ENCODE results near the gene COL5A1.

COL5A1 gene

DNA sequence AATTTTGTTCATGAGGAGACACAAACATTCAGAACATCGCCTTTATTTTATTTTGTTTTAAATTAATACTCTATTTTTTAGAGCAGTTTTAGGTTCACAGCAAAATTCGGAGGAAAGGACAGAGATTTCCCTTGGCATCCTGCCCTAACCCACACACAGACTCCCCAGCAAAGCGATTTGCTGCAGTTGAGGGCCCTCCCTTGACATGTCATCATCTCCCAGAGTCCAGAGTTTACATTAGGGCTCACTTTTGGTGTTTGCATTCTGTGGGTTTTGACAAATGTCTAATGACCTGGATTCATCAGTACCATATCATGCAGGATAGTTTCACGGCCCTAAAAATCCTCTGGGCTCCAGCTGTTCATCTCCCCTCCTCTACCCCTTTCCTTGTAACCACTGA, 33.6 kb upstream of the COL5A1 start:
- no peak for FAIRE-seq

- FAIRE-seq: no peak
Measured at GRCh38 chr9:134611046-134611445, 30.6 kb upstream of the COL5A1 start.

GRCh38 chr9:134612309-134612708, 29.3 kb upstream of the COL5A1 start:
- FAIRE-seq: no peak

- no peak for FAIRE-seq
Measured at GRCh38 chr9:134612715-134613114, 28.9 kb upstream of the COL5A1 start.

GRCh38 chr9:134614256-134614655, 27.3 kb upstream of the COL5A1 start:
- FAIRE-seq: no peak

- no peak for FAIRE-seq
Measured at GRCh38 chr9:134616341-134616740, 25.3 kb upstream of the COL5A1 start.

GRCh38 chr9:134617246-134617645, 24.4 kb upstream of the COL5A1 start:
- no peak for FAIRE-seq

GRCh38 chr9:134617836-134618162, 23.8 kb upstream of the COL5A1 start:
- no peak for FAIRE-seq

- FAIRE-seq: no peak
Measured at GRCh38 chr9:134618163-134618832, 23.3 kb upstream of the COL5A1 start.

GRCh38 chr9:134618833-134619447, 22.7 kb upstream of the COL5A1 start:
- no peak for FAIRE-seq

GRCh38 chr9:134619448-134619982, 22.1 kb upstream of the COL5A1 start:
- FAIRE-seq: no peak

DNA sequence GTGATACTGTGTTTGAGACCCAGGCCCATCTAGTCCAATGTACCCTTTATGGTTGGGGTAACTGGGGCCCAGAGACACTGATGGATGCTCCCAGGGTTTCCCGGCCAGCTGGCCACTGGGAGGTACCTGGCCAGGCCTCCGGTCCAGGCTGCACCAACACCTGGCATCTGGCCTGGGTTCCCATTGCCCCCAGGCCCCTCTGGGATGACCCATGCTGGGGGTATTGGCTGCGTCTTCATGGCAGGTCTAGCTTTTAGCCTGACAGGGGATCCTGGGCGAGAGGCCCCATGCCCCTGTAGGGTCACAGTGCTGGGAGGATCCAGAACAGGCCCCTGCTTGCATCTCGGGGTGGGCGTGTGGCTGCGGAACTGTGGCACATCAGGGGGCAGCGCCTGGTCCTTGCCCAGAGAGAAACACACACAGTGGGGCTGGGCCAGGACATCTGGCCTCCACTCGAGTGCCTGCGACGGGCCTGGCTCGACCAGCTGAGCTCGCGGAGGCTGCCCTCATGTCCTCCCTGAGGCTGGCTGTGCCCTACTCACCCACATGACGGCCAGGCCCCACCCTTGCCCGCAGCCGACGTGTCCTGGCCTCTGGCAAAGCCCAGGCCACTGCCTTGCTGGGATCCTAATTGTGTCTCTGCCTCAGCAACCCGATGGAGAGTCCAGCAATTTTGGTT, 21.5 kb upstream of the COL5A1 start:
- FAIRE-seq: no peak

- no peak for FAIRE-seq
Measured at GRCh38 chr9:134620751-134621557, 20.6 kb upstream of the COL5A1 start.

GRCh38 chr9:134621558-134622110, 20.0 kb upstream of the COL5A1 start:
- FAIRE-seq: no peak

DNA sequence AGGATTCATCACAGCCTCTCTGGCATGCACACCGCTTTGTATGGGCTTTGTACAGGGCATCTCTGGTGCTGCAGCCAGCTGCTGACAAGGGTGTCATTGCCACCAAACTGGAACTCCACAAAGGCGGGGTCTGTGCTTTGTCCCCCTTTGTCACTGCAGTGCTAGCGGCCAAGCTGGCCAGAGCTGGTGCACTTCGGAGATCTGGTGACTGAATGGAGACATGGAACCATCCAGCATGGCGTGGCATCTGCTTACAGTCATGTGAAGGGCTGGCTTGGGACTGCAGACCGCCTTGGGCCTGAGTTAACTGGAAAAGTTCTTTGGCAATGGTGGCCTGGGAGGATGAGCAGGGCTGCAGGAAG, 18.7 kb upstream of the COL5A1 start:
- no peak for FAIRE-seq

- FAIRE-seq: no peak
Measured at GRCh38 chr9:134623258-134624066, 18.1 kb upstream of the COL5A1 start.

GRCh38 chr9:134624137-134624591, 17.4 kb upstream of the COL5A1 start:
- no peak for FAIRE-seq

DNA sequence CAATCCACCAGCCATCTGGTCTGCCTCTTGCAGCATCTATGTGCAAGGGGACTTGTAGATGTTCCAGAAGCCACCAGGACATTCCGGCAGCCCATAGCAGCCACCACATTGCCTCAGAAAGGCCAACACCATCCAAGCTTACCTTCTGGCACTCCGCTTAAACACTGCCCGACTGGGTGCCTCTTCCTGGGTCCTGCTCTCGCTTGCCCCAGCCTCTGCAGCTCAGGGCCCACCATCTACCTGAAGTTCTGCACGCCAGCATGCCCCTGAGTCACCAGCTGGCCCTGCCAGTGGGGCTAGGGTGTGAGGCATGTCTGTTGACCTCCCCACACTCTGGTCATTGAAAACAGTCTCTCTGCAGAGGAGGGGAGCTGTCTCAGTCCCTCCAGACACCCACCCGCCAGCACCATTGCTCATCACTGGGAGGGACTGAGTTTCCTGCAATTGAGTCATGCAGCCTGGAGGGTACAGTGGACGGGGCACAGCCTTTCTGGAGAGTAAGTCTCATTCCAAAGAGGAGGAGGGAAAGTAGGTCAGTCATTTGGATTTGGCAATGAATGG, 16.9 kb upstream of the COL5A1 start:
- no peak for FAIRE-seq

DNA sequence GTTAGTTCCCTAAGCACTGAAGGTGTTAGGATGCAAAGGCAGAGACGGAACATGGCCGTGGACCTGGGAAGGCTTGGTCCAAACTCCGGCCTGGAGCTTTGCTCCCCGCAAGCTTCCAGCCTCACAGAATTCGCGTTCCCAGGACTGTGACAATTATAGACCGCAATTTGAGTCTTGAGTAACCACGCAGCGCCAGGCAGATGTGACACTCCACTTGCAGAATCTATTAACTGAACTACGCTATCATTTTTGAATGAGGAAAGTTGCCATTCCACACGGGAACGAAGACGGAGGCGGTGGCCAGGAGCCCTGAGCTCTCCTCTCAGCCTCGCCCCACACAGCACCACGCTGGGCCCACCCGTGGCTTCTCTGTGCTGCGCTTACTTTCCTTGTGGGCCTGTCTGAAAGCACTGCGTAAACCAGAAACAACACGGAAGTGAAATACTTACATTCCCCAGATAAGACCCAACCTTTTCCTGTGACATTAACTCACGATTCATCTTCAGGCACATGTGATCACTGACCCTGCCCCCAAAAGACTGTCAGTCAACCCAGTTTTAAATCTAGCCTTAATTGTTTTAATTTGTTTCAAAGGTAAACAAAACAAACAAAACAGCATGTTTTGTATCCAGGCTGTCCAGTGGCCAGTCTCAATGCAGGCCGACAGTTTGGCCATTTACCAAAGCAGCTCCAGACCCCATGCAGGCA, 16.1 kb upstream of the COL5A1 start:
- FAIRE-seq: no peak

DNA sequence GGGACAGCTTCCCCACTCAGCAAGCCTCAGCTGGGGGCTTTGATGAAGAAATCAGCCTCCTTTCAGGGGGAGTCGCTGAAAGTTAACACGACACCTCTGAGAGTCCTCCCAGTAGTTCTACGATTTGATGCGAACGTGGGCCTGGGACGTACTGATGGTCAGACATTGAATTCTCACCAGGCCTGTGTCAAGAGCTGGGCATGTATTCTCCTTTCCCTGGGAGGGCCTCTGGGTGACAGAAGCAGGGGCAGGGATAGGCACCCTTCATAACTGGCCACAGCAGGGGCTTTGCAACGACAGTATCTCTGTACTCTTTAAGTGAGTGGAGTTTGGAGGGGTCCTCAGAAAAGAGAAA, 15.6 kb upstream of the COL5A1 start:
- no peak for FAIRE-seq

All from colon (tissue), 2 donors.